Stimulated activated CD4-positive, alpha-beta T cell treated with anti-CD3 and anti-CD28 coated beads, Interleukin-1b, Interleukin-23, amount 100 ng/mL, for 48 hours (primary cell): ENCODE results near the gene PLA2G6.
"Not testable (repeated sequence)": the region's sequence is repeated elsewhere in the genome, so short reads cannot be mapped to it uniquely, and the experiment has no call there.

Source experiments
- DNase-seq: peaks from one replicate; pipeline ENCODE4 v3.0.0-alpha.2; 2020

Gene PLA2G6

GRCh38 chr22:38162881-38163843 lies 18.5 kb downstream of the PLA2G6 start:
- DNase-seq: no peak

GRCh38 chr22:38155703-38156102 lies 25.9 kb downstream of the PLA2G6 start:
- DNase-seq: no peak

GRCh38 chr22:38154563-38154915 lies 27.1 kb downstream of the PLA2G6 start:
- not testable (repeated sequence) for DNase-seq

- DNase-seq: no peak
Observed at GRCh38 chr22:38153821-38154562, 27.6 kb downstream of the PLA2G6 start.

GRCh38 chr22:38151126-38151500 lies 30.5 kb downstream of the PLA2G6 start:
- DNase-seq: no peak

- no peak for DNase-seq
Observed at GRCh38 chr22:38148245-38148644, 33.4 kb downstream of the PLA2G6 start.

- DNase-seq: not testable (repeated sequence)
Observed at GRCh38 chr22:38146166-38146565, 35.5 kb downstream of the PLA2G6 start.

- DNase-seq: no peak
Observed at GRCh38 chr22:38144025-38144405, 37.6 kb downstream of the PLA2G6 start.

- DNase-seq: no peak
Observed at GRCh38 chr22:38142606-38143005, 39.0 kb downstream of the PLA2G6 start.

GRCh38 chr22:38141217-38141973 lies 40.2 kb downstream of the PLA2G6 start:
- DNase-seq: no peak

- DNase-seq: no peak
Observed at GRCh38 chr22:38139901-38140300, 41.7 kb downstream of the PLA2G6 start.

- DNase-seq: no peak
Observed at GRCh38 chr22:38138961-38139360, 42.7 kb downstream of the PLA2G6 start.

- DNase-seq: no peak
Observed at GRCh38 chr22:38137876-38138687, 43.5 kb downstream of the PLA2G6 start.

GRCh38 chr22:38136607-38137006 lies 45.0 kb downstream of the PLA2G6 start:
- no peak for DNase-seq

GRCh38 chr22:38135133-38135706 lies 46.4 kb downstream of the PLA2G6 start:
- DNase-seq: no peak

GRCh38 chr22:38133331-38133730 lies 48.3 kb downstream of the PLA2G6 start:
- DNase-seq: no peak

- DNase-seq: no peak
Observed at GRCh38 chr22:38132794-38133193, 48.8 kb downstream of the PLA2G6 start.

- no peak for DNase-seq
Observed at GRCh38 chr22:38132136-38132535, 49.5 kb downstream of the PLA2G6 start.

- DNase-seq: no peak
Observed at GRCh38 chr22:38131399-38131798, 50.2 kb downstream of the PLA2G6 start.

GRCh38 chr22:38129856-38130255 lies 51.8 kb downstream of the PLA2G6 start:
- no peak for DNase-seq

GRCh38 chr22:38129021-38129420 lies 52.6 kb downstream of the PLA2G6 start:
- no peak for DNase-seq

- DNase-seq: no peak
Observed at GRCh38 chr22:38127869-38128268, 53.8 kb downstream of the PLA2G6 start.
